HEK293 (cell line): ENCODE data around the gene RAB11FIP5.

Experiments used
- CTCF ChIP-seq: fragments of 450-650 bp; formaldehyde crosslinking; IDR thresholded peaks from 2 replicates; pipeline ENCODE4 v1.5.1; 2016; ENCODE audit warnings: missing biosample characterization, missing genetic modification characterization
- KLF16 ChIP-seq: fragments of 450-650 bp; formaldehyde crosslinking; IDR thresholded peaks from 2 replicates; pipeline ENCODE4 v1.5.1; 2017; ENCODE audit warnings: missing biosample characterization, missing genetic modification characterization
- YY1 ChIP-seq: fragments of 450-650 bp; formaldehyde crosslinking; IDR thresholded peaks from 2 replicates; pipeline ENCODE4 v1.5.1; 2018; ENCODE audit warnings: missing biosample characterization, missing genetic modification characterization
- ZBTB10 ChIP-seq: fragments of 450-650 bp; formaldehyde crosslinking; IDR thresholded peaks from 2 replicates; pipeline ENCODE4 v1.5.1; 2016; ENCODE audit warnings: missing biosample characterization, missing genetic modification characterization
- ZBTB8A ChIP-seq: fragments of 450-650 bp; formaldehyde crosslinking; IDR thresholded peaks from 2 replicates; pipeline ENCODE4 v1.5.1; 2016; ENCODE audit warnings: missing biosample characterization, missing genetic modification characterization
- ZNF302 ChIP-seq: fragments of 450-650 bp; formaldehyde crosslinking; IDR thresholded peaks from 2 replicates; pipeline ENCODE4 v1.5.1; 2016; ENCODE audit warnings: missing biosample characterization, missing genetic modification characterization, low read depth
- ZNF311 ChIP-seq: fragments of 450-650 bp; formaldehyde crosslinking; IDR thresholded peaks from 2 replicates; pipeline ENCODE4 v1.5.1; 2017; ENCODE audit warnings: missing biosample characterization, missing genetic modification characterization, borderline replicate concordance
- ZNF626 ChIP-seq: fragments of 450-650 bp; sonication (Bioruptor Pico); formaldehyde crosslinking; IDR thresholded peaks from 2 replicates; pipeline ENCODE4 v1.5.1; 2018; ENCODE audit warnings: missing biosample characterization, missing genetic modification characterization, inconsistent platforms
- ZSCAN16 ChIP-seq: fragments of 450-650 bp; formaldehyde crosslinking; IDR thresholded peaks from 2 replicates; pipeline ENCODE4 v1.5.1; 2016; ENCODE audit warnings: missing biosample characterization, missing genetic modification characterization

- TF ChIP-seq ZNF311 (tag by site-specific recombination) (no peak), ZSCAN16 (tag by site-specific recombination) (no peak), CTCF (tag by site-specific recombination) (no peak), ZNF302 (tag by site-specific recombination) (no peak), YY1 (tag by site-specific recombination) (no peak), ZBTB10 (tag by site-specific recombination) (no peak), ZBTB8A (tag by site-specific recombination) (no peak), KLF16 (tag by site-specific recombination) (no peak), ZNF626 (tag by site-specific recombination) (no peak)
Observed at GRCh38 chr2:73104933-73105332, 7.8 kb downstream of the RAB11FIP5 start.
